ENCODE results near the gene OCIAD1. TPM values are rescaled to one million over a fixed set of nuclear protein-coding genes. Genes with fewer than 3 reads are reported as not detected.
"Not testable (repeated sequence)": the region's sequence is repeated elsewhere in the genome, so short reads cannot be mapped to it uniquely, and the experiment has no call there.

Gene OCIAD1
- total RNA-seq, 1 donor from 2014 or later = 93.1 TPM

DNA sequence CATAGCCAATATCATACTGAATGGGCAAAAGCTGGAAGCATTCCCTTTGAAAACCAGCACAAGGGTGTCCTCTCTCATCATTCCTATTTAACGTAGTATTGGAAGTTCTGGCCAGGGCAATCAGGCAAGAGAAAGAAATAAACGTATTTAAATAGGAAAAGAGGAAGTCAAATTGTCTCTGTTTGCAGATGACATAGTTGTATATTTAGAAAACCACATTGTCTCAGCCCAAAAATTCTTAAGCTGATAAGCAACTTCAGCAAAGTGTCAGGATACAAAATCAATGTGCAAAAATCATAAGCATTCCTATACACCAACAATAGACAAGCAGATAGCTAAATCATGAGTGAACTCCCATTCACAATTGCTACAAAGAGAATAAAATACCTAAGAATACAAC, 9.5 kb upstream of the OCIAD1 start:
- ATAC-seq = not testable (repeated sequence)

- ATAC-seq = no peak
Measured at GRCh38 chr4:48827622-48828021, 3.3 kb upstream of the OCIAD1 start.

DNA sequence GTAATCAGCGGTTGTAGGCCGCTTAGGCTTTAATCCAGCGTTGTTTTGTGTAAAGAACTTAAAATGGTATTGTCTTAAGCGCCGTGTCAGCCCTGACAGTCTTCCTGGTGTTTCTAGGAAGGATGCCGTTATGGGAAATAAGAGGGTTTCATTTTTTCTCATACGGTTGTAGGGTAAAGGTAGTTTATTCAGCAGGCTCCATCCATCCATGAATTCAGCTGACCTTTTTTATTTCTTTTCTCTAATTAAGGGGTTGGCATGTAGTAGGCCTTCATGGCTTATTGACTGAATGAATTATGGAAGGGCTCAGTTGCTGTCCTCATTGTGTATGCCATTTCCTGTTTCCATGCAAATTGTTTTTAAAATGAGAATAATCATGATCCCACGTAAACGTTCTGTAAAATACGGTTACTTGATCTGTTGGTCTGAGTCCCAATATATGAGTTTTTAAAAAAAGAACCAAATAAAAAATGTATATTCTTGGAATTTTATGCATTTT, 693 bp downstream of the OCIAD1 start:
- no peak for ATAC-seq

- ATAC-seq = no peak
Measured at GRCh38 chr4:48832571-48832970, 1.7 kb downstream of the OCIAD1 start.

GRCh38 chr4:48836658-48837057, 5.8 kb downstream of the OCIAD1 start:
- no peak for ATAC-seq

GRCh38 chr4:48841045-48841827, 10.3 kb downstream of the OCIAD1 start:
- ATAC-seq = no peak

DNA sequence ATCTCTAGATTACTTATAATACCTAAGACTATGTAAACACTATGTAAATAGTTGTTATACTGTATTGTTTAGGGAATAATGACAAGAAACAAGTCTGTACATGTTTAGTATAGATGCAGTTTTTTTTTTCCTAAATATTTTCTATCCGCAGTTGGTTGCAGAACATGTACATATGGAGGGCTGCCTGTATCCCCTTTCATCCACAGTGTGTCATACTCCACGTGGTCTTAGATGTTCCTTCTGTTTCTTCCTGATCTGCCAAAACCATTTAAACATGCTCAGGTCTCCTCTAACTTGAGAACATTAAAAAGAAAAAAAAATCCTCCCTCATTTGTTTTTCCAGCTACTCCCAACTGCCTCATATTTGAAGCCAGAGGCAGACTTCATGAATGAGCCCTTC, 14.0 kb downstream of the OCIAD1 start:
- no peak for ATAC-seq

GRCh38 chr4:48848799-48849198, 17.9 kb downstream of the OCIAD1 start:
- ATAC-seq = not testable (repeated sequence)

GRCh38 chr4:48851651-48852050, 20.8 kb downstream of the OCIAD1 start:
- ATAC-seq = no peak

- no peak for ATAC-seq
Measured at GRCh38 chr4:48853604-48854394, 22.9 kb downstream of the OCIAD1 start.

DNA sequence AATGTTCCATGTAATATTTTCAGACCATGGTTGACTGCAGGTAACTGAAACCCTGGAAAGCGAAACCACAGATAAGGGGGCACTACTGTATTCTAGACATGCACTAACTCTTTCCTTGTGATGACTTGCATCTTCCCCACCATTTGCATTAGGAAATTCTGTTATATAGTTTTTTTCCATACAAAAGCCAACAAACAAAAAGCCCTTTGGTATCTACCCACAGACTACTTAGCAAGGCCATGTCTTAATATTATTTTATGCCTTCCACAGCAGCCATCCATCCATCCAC, 23.5 kb downstream of the OCIAD1 start:
- ATAC-seq = no peak

GRCh38 chr4:48854982-48855381, 24.1 kb downstream of the OCIAD1 start:
- no peak for ATAC-seq

- no peak for ATAC-seq
Measured at GRCh38 chr4:48858130-48858529, 27.2 kb downstream of the OCIAD1 start.

GRCh38 chr4:48862038-48862437, 31.1 kb downstream of the OCIAD1 start:
- no peak for ATAC-seq

GRCh38 chr4:48862661-48863060, 31.8 kb downstream of the OCIAD1 start:
- no peak for ATAC-seq

GRCh38 chr4:48863728-48864127, 32.8 kb downstream of the OCIAD1 start:
- ATAC-seq = no peak

GRCh38 chr4:48864696-48865095, 33.8 kb downstream of the OCIAD1 start:
- not testable (repeated sequence) for ATAC-seq

DNA sequence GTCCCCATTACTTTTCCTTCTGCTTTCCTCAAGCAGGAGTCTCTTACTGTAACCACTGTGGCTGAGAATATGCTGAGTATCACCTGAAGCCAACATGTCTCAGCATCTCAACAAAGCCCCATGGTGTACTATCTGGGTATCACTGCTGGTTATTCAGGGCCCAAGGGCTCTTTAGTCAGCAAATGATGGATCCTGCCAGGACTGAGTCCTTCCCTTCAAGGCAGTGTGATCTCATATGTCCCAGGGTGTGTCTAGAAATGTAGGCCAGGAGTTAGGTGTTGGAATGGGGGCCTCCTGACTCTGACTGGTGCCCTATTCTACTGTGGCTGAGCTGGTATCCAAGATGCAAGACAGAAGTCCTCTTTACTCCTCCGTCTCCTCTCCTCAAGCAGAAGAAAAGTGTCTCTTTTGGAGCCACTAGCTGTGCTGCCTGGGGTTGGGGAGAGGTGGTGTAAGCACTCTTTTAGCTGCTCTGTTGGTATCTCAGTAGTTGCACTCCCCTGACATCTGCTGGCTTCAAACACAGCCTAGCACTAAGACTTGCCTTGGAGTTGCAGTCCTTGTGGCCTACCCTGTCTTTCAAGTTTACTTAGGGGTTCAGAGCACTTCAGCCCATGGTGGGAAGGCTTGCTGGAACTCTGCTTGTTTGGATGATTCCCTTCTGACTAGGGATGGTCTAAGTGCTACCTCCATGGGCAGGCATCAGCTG, 47.1 kb downstream of the OCIAD1 start:
- ATAC-seq = peak; percentile 81

DNA sequence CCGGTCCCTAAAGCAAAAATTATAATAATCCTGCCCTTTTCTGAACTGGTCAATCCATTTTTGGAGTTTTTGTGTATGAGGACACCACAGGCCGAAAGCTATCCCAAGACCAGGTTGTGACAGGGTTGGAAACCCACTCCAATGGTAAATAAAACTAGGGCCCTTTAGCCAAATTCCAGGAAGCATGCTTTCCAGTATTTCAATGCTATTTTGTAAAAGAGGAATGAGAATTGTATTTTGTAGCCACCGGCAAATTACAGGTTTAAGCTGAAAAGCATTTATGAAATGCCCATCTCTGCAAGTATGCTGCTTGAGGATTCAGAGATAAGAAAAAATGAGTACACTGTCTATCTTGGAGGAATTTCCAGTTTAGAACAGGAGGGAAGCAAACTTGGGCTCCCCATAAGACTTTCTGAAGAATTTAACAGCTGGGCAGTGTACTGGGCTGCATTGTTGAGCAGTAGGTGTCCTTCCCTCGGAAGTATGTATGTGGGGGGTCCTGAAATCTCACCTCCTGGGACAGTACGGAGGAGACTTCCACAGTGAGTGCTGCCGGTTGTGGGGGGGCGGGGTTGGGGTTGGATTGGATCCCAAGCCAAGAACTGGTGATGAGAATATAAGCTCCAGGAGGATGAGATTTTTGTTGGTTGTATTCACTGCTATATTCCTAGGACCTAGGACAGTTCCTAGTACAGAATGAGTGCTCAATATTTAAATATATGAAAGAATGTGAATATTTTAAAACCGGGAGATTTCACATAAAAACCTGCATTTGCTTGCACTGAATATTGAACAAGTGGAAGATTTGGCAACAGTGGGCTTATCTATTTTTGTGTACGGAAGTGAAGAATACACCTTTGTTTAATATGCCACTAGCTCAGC, 48.9 kb downstream of the OCIAD1 start:
- ATAC-seq = no peak

DNA sequence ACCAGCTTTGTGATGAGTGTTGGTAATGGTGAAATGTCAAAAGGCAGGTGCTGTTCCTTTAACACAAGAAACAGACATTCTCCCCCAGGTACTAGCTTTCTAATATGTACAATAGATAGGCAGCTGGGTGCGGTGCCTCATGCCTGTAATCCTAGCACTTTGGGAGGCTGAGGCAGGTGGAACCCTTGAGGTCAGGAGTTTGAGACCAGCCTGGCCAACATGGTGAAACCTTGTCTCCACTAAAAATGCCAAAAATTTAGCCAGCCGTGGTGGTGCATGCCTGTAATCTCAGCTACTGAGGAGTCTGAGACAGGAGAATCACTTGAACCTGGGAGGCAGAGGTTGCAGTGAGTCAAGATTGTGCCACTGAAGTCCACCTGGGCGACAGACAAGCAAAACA, 50.8 kb downstream of the OCIAD1 start:
- ATAC-seq = not testable (repeated sequence)

GRCh38 chr4:48889750-48890149, 58.9 kb downstream of the OCIAD1 start:
- ATAC-seq = not testable (repeated sequence)

DNA sequence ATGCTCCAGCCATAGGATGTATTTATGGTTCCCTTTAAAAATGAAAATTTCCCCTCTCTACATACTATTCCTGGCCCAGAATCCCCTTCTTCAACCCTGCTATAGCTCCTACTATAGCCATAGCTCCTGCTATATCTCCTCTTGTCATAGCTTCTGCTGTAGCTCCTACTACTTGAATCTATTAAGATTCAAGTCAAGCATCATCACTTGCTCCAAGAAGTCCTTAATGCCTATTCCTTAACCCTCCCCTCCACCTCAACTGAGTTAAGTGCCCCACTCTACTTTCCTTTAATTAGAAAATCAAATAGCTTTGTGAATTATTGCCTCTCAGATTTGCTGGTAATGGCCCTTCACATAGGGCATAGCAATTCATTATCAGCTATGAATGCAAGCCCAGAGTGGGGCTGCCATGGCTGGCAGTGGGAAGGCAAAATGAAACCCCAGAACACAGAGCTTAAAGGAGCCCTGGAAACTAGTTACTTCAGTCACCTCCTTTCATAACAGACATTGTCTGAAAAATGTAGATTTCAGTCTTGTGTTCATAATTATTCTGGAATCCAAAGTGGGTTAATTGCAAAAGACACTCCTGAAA, 60.2 kb downstream of the OCIAD1 start:
- no peak for ATAC-seq

All from esophagus mucosa (tissue), 1 donor.